ENCODE measurements around the gene MAD2L1BP. TPM values are rescaled to one million over a fixed set of nuclear protein-coding genes. Genes with fewer than 3 reads are reported as not detected.

Gene MAD2L1BP, protein sequence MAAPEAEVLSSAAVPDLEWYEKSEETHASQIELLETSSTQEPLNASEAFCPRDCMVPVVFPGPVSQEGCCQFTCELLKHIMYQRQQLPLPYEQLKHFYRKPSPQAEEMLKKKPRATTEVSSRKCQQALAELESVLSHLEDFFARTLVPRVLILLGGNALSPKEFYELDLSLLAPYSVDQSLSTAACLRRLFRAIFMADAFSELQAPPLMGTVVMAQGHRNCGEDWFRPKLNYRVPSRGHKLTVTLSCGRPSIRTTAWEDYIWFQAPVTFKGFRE
- 37.4 TPM for total RNA-seq

DNA sequence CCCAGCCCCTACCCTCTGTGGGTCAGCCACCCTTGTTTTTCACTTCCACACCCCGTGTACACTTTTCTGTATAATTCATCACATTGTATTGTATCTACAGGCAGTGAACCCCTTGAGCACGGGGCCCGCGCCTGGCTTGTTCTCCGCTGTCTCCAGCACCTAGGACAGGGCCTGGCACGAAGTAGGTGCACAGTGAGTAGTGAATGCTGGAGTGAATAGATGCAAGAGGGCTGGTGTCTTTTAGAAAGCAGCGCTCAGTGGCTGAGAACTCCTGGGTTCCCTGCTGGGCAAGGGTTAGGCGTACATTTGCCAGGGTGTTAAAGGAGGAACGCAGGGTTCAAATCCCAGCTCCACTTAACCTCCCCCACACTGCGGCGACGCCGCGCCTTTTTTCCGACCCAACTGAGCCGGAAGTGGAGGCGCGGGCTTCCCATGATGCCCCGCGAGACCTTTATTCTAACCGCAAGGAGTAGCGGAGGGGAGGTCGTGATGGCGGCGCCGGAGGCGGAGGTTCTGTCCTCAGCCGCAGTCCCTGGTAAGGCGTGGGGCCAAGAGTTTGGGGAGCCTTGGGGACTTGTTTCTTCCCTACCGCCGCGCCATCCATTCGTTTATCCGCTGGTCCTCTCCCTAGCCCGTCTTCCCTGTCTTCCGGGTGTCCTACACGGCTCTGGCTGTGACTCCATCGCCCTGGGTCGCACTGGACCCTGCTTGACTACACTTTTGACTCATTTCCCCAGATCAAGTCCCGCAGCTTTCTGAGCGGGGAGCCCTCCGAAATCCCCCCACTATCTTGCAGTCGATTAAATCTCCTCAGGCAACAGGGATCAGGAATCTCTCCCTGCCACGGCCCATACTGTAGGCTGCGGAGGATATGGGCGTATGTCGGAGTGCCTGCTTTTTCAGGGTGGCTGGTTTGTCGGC is at the start of gene MAD2L1BP:
MAD2L1BP (plus strand) TSS at position 454 of the 921 bp plus-strand sequence; CDS start at position 490, 36 bp downstream.

DNA sequence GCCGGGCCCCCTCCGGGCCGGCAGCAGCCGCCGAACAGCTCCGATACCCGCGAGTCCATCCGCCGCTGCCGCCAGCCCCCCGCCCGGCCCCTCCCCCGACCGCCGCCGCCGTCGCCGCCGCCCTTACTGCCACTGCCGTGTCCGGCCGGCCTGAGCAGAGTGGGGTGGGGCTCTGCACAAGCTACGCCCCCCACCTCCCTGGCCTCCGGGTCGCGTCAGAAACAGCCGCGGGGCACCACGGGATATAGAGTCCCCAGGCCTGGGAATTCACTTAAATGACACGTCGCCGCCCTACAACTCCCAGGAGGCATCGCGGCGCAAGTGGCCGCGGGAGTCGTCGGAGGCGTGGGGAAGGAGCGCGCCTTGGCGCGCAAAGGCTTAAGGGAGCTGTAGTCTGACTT is 6.5 kb upstream of the MAD2L1BP start, which contains the start of gene GTPBP2:
GTPBP2 (minus strand) TSS at position 161 of the 401 bp plus-strand sequence; CDS start at position 59, 102 bp downstream.

DNA sequence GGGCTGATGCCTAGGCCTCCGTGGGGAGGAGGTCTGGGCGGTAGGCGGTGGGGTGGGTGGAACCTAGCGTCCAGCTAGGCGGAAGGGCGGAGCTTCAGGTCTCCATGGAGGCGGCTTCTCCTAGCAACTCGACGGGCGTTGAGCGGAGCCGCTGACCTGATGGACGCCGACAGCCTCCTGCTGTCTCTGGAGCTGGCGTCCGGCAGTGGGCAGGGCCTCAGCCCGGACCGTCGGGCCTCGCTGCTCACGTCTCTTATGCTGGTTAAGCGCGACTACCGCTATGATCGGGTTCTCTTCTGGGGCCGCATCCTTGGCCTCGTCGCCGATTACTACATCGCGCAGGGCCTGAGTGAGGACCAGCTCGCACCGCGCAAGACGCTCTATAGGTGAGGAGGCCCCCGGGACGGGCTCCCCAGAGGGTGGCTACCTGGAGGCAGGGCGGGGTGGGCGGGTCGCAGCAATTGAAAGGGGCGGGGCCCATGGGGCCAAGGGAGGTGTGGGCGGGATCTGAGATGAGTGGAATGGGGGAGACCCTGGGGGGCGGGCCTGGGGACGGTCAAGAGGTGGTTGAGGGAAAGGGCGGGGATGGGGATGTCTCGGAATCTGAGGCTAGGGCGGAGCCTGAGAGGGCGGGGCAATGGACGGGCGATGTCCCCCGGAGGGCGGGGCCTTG is 9.4 kb downstream of the MAD2L1BP start, which contains the start of gene RSPH9:
RSPH9 (plus strand) TSS at position 97 of the 673 bp plus-strand sequence; CDS start at position 160, 63 bp downstream.

DNA sequence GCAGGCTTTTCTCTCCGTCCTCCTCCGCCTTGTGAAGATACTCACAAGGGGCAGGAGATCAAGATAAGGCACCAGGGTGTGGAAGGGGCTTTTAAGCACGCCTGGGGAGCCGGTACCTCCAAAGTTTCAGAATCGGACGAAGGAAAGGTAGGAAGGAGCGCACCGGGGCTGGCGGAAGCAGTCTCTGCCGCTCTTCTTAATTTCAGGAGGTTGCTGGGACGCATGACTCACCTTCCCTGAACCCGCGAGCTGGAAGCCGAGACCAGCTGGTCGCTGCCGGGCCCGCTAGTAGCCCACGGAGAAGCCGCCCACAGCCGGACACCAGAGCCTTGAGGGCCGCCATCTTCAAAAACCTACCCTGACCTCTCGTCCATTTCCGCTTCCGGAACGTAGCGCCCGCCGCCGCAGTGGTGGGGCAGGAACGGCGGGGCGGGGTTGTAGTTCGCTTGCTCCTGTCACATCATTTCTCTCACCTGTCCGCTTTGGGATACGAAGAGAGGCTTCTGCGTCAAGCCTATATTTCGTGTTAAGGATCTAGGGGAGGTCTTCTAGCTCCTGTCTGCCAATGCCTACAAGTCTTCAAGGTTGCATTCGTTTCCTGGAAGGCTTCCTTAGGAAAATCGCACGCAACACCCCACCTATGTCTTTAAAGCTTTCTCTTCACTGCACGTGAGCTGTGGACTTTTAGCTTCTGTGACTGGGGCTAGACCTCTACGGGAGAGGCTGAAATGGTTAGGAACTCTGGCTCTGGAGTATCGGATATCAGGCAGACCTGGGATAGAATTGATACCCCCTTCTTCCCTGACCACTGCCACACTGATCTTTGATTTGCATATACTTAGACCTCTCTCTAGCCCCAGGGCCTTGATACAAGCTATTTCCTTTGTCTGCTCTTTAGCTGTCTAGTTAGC is 52.1 kb downstream of the MAD2L1BP start, which contains the start of gene MRPS18A:
MRPS18A (minus strand) TSS at position 355 of the 911 bp plus-strand sequence; CDS start at position 343, 12 bp downstream.

Other genes starting within 250 kb of the MAD2L1BP start
- 18.3 TPM for gene ABCC10, start 208.3 kb upstream of the MAD2L1BP start, total RNA-seq
- 2.6 TPM for gene DLK2, start 180.3 kb upstream of the MAD2L1BP start, total RNA-seq
- gene TJAP1, start 158.3 kb upstream of the MAD2L1BP start, total RNA-seq: 24.7 TPM
- gene LRRC73, start 125.5 kb upstream of the MAD2L1BP start, total RNA-seq: 0.99 TPM
- 118 TPM for gene YIPF3, start 118.9 kb upstream of the MAD2L1BP start, total RNA-seq
- 34.3 TPM for gene POLR1C, start 118.8 kb upstream of the MAD2L1BP start, total RNA-seq
- gene XPO5, start 59.8 kb upstream of the MAD2L1BP start, total RNA-seq: 31.7 TPM
- gene POLH, start 59.7 kb upstream of the MAD2L1BP start, total RNA-seq: 18.2 TPM
- gene GTPBP2, start 6.6 kb upstream of the MAD2L1BP start, total RNA-seq: 46.9 TPM
- 1.7 TPM for gene RSPH9, start 9.2 kb downstream of the MAD2L1BP start, total RNA-seq
- 35.5 TPM for gene MRPS18A, start 52.0 kb downstream of the MAD2L1BP start, total RNA-seq
- gene VEGFA, start 134.4 kb downstream of the MAD2L1BP start, total RNA-seq: 262 TPM